ENCODE measurements around the gene RFNG. TPM values are rescaled to one million over a fixed set of nuclear protein-coding genes. Genes with fewer than 3 reads are reported as not detected.

The RFNG gene
- total and polyA plus RNA-seq, 2 of the 13 experiments (the other 11 are each of a cell fraction or from before 2014, with no cell fraction given), result 61.4 to 64.0 TPM

DNA sequence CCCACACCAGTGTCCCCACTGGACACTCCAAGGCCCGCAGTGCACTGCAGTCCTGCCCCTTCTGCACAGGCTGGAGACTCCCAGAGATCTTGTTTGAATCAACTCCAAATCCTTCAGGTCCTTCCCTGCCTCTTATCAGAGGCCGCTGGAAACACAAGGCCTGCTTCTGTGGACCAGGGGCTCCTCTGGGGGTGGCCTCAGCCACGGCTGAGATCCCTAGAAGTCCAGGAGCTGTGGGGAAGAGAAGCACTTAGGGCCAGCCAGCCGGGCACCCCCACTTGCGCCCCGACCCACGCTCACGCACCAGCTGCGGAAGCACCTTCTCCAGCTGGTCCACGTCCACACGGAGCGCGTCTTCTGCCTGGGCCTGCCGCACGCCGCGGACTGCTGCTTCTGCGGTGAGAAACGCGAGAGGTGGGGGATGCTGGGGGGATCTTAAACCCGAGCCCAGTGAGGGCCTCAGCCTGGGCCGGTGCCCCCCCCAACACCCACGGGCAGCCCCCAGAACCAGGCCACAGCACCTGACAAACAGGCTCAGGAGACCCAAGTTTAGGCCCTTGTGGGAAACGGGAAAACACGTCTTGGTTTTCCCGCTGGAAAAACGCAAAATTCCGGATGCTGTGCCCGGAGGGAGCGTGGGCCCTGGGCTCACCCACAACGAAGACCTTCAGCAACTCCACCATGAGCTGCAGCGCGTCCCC is 32.5 kb downstream of the RFNG start (continued):
- TF ChIP-seq, protein P1, sequence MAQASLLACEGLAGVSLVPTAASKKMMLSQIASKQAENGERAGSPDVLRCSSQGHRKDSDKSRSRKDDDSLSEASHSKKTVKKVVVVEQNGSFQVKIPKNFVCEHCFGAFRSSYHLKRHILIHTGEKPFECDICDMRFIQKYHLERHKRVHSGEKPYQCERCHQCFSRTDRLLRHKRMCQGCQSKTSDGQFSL (CRISPR knock-in tag; IDR thresholded peaks at IDR 0.05), result peak; percentile 88
- TF ChIP-seq, protein P2, sequence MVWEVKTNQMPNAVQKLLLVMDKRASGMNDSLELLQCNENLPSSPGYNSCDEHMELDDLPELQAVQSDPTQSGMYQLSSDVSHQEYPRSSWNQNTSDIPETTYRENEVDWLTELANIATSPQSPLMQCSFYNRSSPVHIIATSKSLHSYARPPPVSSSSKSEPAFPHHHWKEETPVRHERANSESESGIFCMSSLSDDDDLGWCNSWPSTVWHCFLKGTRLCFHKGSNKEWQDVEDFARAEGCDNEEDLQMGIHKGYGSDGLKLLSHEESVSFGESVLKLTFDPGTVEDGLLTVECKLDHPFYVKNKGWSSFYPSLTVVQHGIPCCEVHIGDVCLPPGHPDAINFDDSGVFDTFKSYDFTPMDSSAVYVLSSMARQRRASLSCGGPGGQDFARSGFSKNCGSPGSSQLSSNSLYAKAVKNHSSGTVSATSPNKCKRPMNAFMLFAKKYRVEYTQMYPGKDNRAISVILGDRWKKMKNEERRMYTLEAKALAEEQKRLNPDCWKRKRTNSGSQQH (CRISPR knock-in tag; IDR thresholded peaks at IDR 0.05; ENCODE audit: low read depth), result no peak
- no peak for TF ChIP-seq HNRNPK (IDR thresholded peaks at IDR 0.05; ENCODE audit: low read depth, low read length, poor library complexity, severe bottlenecking)
- no peak for TF ChIP-seq ZBTB3 (CRISPR knock-in tag; IDR thresholded peaks at IDR 0.05; ENCODE audit: borderline replicate concordance, low read depth)
- no peak for TF ChIP-seq ZSCAN22 (CRISPR knock-in tag; IDR thresholded peaks at IDR 0.05)
- TF ChIP-seq ISL2 (CRISPR knock-in tag; IDR thresholded peaks at IDR 0.05), result no peak
- no peak for TF ChIP-seq KMT2A (CRISPR knock-in tag; IDR thresholded peaks at IDR 0.05)
- no peak for TF ChIP-seq ZNF550 (CRISPR knock-in tag; IDR thresholded peaks at IDR 0.05; ENCODE audit: borderline replicate concordance)
- peak; percentile 66; the same call in 1 of the 2 replicates for TF ChIP-seq ZNF33B (CRISPR knock-in tag; IDR thresholded peaks at IDR 0.05)
- no peak for TF ChIP-seq MED13 (CRISPR knock-in tag; IDR thresholded peaks at IDR 0.05)
- TF ChIP-seq, protein P3, sequence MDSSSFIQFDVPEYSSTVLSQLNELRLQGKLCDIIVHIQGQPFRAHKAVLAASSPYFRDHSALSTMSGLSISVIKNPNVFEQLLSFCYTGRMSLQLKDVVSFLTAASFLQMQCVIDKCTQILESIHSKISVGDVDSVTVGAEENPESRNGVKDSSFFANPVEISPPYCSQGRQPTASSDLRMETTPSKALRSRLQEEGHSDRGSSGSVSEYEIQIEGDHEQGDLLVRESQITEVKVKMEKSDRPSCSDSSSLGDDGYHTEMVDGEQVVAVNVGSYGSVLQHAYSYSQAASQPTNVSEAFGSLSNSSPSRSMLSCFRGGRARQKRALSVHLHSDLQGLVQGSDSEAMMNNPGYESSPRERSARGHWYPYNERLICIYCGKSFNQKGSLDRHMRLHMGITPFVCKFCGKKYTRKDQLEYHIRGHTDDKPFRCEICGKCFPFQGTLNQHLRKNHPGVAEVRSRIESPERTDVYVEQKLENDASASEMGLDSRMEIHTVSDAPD (CRISPR knock-in tag; IDR thresholded peaks at IDR 0.05), result no peak
- no peak for TF ChIP-seq ZNF430 (CRISPR knock-in tag; IDR thresholded peaks at IDR 0.05)
- TF ChIP-seq SRSF4 (IDR thresholded peaks at IDR 0.05; ENCODE audit: low read depth, low read length, poor library complexity, severe bottlenecking), result peak; percentile 85
- TF ChIP-seq, protein P4, sequence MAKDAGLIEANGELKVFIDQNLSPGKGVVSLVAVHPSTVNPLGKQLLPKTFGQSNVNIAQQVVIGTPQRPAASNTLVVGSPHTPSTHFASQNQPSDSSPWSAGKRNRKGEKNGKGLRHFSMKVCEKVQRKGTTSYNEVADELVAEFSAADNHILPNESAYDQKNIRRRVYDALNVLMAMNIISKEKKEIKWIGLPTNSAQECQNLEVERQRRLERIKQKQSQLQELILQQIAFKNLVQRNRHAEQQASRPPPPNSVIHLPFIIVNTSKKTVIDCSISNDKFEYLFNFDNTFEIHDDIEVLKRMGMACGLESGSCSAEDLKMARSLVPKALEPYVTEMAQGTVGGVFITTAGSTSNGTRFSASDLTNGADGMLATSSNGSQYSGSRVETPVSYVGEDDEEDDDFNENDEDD (CRISPR knock-in tag; IDR thresholded peaks at IDR 0.05; ENCODE audit: borderline replicate concordance), result no peak
- no peak for TF ChIP-seq EP300 (IDR thresholded peaks at IDR 0.05; ENCODE audit: low read depth in 2 of 2, low read length in 2 of 2)
- no peak for TF ChIP-seq EP300 (CRISPR knock-in tag; IDR thresholded peaks at IDR 0.05; ENCODE audit: borderline replicate concordance)
- TF ChIP-seq, protein P5, sequence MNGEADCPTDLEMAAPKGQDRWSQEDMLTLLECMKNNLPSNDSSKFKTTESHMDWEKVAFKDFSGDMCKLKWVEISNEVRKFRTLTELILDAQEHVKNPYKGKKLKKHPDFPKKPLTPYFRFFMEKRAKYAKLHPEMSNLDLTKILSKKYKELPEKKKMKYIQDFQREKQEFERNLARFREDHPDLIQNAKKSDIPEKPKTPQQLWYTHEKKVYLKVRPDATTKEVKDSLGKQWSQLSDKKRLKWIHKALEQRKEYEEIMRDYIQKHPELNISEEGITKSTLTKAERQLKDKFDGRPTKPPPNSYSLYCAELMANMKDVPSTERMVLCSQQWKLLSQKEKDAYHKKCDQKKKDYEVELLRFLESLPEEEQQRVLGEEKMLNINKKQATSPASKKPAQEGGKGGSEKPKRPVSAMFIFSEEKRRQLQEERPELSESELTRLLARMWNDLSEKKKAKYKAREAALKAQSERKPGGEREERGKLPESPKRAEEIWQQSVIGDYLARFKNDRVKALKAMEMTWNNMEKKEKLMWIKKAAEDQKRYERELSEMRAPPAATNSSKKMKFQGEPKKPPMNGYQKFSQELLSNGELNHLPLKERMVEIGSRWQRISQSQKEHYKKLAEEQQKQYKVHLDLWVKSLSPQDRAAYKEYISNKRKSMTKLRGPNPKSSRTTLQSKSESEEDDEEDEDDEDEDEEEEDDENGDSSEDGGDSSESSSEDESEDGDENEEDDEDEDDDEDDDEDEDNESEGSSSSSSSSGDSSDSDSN (CRISPR knock-in tag; IDR thresholded peaks at IDR 0.05), result no peak; the same call in 1 of the 2 replicates
- no peak for TF ChIP-seq SMARCC2 (IDR thresholded peaks at IDR 0.05)
- 0 out of 2 replicates have a peak, but pooled peaks have one; percentile 50 for TF ChIP-seq DNMT1 (CRISPR knock-in tag; IDR thresholded peaks at IDR 0.05)
- no peak for TF ChIP-seq MZF1 (CRISPR knock-in tag; IDR thresholded peaks at IDR 0.05; ENCODE audit: borderline replicate concordance)
